Right renal cortex interstitium (tissue), 3 donors: Measurements from ENCODE around the gene COMT. TPM values are rescaled to one million over a fixed set of nuclear protein-coding genes. Genes with fewer than 3 reads are reported as not detected.
A peak's percentile ranks its signal among the peaks of the same experiment; 100 is the strongest.

Experiments
- DNase-seq, 3 donors: peaks; one replicate each; pipeline ENCODE4 v3.0.0-alpha.2; 2013; ENCODE audit warnings: low read depth in 3 of 3, low spot score in 2 of 3
- polyA plus RNA-seq, 3 donors: library from polyadenylated mRNA; unstranded; fragments of 120-200 nt; gene quantifications; one replicate each; pipeline ENCODE4 v1.2.1, GENCODE V29; 2013; ENCODE audit not compliant: insufficient read length in 3 of 3

The COMT gene
- polyA plus RNA-seq, 3 donors = 88.6 to 126 (median 107) TPM

- DNase-seq = no peak
Observed at GRCh38 chr22:20009018-20009491, 67.5 kb downstream of the COMT start.

GRCh38 chr22:20009582-20010306, 68.2 kb downstream of the COMT start:
- no peak for DNase-seq

- DNase-seq = no peak
Observed at GRCh38 chr22:20010307-20011122, 68.9 kb downstream of the COMT start.

DNA sequence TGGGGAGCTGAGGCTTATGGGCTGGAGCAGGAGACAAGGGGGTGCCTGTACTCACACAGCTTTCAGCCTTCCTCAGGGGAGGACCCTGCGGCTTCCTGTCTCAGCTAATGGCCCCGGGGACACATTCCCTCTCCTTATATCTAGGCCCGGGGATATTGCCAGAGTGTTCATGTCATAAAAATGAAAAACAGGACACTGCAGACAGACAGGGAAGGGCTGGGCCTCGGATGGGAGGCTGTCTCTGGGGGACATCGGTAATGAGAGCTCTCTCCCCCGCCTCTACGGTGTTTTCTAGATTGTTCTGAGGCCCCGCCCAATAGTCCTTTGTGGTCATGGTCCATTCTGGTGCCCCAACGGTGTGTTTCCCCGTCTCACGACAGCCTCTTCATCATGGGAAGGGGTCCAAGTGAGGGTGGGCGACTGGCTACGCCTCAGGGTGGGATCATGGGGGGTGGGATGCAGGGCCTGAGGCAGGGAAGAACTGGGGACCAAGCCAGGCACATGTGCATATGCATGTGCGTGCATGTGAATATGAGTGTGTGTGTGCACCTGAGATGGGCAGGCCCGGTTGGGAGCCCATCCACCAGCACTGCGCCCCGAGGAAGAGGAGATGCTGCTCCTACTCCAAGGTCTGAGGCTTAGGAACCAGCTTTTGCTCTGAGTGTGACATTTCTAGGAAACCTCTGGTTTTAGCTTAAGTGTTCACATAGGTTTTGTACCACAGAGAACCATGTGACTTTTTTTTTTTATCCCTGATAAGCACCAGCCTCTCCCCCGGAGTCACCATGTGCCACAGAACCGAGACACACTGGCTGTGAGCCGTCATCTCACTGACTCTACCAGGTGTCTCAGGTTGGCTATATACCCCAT, 69.8 kb downstream of the COMT start:
- DNase-seq = no peak

- DNase-seq = no peak
Observed at GRCh38 chr22:20011993-20012740, 70.6 kb downstream of the COMT start.

DNA sequence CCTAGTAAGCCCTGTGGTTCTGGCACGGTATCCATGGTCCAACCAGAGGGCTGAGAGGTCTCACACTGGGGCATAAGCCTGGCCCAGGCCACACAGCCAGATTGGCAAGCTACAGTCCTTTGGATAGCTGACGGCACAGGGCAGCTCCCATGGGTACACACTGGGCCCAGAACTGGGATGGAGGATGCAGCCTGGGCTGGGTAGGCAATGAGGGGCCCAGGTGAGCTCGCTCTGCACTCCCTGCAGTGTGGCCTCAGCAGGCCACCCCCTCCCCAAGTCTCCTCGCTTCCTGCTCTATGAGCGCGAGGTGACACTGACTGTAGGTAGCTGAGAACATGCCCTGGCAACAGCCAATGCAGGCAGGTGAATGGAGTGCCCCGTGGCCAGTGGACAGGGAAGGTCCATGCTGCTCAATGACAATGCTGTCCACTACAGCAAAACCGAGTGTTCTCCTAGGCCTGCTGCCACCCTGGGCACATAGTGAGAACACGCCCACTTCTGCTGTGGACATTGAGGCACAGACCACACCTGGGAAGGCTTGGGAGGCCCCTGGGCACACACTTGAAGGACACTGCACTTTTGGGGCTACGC, 71.3 kb downstream of the COMT start:
- DNase-seq = no peak

DNA sequence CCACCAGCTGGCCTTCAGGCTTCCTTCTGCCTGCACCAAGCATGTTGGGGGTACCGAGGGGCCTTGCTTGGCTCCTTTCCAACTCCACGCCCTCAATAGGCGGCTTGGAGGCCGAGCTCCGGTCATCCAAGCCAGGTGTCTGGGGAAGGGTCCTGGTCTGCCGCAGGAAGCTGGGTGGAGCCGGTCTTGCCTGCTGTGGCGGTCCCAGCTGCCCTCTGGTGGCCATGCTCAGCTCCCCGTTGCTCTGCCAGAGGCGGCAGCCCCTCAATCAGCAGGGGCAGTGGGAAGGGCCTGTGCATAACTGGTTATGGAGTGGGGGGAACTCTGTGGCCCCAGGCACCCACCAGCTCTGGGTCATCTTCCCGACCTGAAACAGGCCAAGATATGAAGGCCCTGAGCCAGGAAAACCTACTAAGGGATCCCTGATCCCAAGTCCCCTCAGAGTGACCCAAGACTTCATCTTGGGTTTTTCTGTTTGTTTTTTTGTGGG, 71.9 kb downstream of the COMT start:
- no peak for DNase-seq

DNA sequence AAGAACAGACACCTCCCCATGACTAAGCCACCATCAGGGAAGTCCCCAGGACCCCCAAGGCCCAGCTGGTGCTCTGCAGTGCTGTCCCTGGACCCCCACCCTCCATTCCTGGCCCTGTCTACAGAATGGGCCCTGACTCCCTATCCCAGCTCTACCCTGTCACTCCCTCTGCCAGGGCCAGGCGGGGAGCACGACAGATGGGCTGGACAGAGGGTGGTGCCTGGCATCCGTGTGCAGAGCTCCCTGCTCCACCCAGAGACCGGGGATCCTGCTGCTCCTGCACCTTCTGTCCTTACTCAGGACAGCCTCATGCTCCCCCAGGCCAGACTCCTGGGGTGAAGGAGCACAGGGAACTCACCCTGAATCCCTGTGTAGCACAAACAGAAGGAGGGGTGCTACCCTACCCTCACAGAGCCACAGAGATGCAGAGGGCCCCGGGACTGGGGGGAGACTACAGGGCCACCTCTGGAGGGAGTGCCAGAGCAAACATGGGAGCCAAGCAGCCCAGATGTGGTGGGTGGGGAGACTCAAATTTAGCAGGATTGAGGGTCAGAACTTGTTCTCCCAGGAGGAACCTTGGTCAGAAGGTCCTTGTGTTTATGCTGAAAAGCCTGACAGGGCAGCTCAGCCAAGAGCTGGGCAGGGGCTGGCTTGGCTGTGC, 73.1 kb downstream of the COMT start:
- no peak for DNase-seq

DNA sequence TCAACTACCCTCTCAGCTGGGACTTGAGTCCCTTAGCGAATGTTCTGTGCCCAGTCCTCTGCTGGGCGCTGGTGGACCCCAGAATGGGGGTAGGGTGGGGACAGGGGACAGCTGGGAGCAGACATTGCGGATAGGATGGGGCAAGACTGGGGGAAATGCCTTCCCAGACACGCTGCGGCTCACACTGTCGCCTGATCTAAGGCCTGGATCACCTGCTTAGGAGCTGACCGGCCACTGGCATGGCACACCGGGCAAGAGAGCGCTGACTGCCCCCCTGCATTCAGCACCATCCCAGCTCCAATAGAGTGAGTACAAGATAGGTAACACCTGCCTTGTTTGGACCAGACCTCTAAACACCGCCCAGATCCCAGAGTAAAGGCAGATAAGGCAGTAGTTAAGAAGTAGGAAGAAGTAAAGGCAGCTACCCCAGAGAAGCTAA, 73.6 kb downstream of the COMT start:
- no peak for DNase-seq

- DNase-seq = no peak
Observed at GRCh38 chr22:20015971-20016733, 74.6 kb downstream of the COMT start.

GRCh38 chr22:20016734-20017621, 75.4 kb downstream of the COMT start, which contains the start of gene ARVCF:
Gene ARVCF, minus strand, starts transcription at chr22:20016823. Its CDS starts 26,029 bp downstream, at chr22:19990794.
- peak; percentile 64 to 75 (median 74) for DNase-seq

GRCh38 chr22:20017622-20017958, 76.0 kb downstream of the COMT start:
- no peak for DNase-seq

- no peak for DNase-seq
Observed at GRCh38 chr22:20018001-20018400, 76.4 kb downstream of the COMT start.
